GM20431 (cell line): ENCODE data around the gene RIMS1.
"Not testable (repeated sequence)": the region's sequence is repeated elsewhere in the genome, so short reads cannot be mapped to it uniquely, and the experiment has no call there.

Source experiments
- in situ Hi-C: fragments of 300-500 bp; cut with MseI, MboI; formaldehyde crosslinking; loops from one replicate; pipeline ENCODE4 v1.15.0; 2020; ENCODE audit warnings: low sequenced_read_pairs; ENCODE audit not compliant: unreplicated experiment

The RIMS1 gene

GRCh38 chr6:71967436-71967835 is 81.1 kb downstream of the RIMS1 start:
- in situ Hi-C loops: no loop called here

- in situ Hi-C loops: no loop called here
Measured at GRCh38 chr6:71977884-71978283, 91.5 kb downstream of the RIMS1 start.

GRCh38 chr6:71979911-71980310 is 93.6 kb downstream of the RIMS1 start:
- in situ Hi-C loops: no loop called here

- in situ Hi-C loops: no loop called here
Measured at GRCh38 chr6:71982389-71982788, 96.0 kb downstream of the RIMS1 start.

GRCh38 chr6:71983131-71983530 is 96.8 kb downstream of the RIMS1 start:
- in situ Hi-C loops: no loop called here

GRCh38 chr6:71994705-71995271 is 108.4 kb downstream of the RIMS1 start:
- in situ Hi-C loops: no loop called here

- in situ Hi-C loops: no loop called here
Measured at GRCh38 chr6:71997341-71997740, 111.0 kb downstream of the RIMS1 start.

GRCh38 chr6:72002415-72002814 is 116.1 kb downstream of the RIMS1 start:
- in situ Hi-C loops: no loop called here

GRCh38 chr6:72006591-72006990 is 120.2 kb downstream of the RIMS1 start:
- in situ Hi-C loops: not testable (repeated sequence)

- in situ Hi-C loops: no loop called here
Measured at GRCh38 chr6:72022830-72023229, 136.5 kb downstream of the RIMS1 start.

GRCh38 chr6:72031471-72031870 is 145.1 kb downstream of the RIMS1 start:
- in situ Hi-C loops: no loop called here

GRCh38 chr6:72032086-72032485 is 145.7 kb downstream of the RIMS1 start:
- in situ Hi-C loops: no loop called here

- in situ Hi-C loops: no loop called here
Measured at GRCh38 chr6:72035486-72035885, 149.1 kb downstream of the RIMS1 start.

GRCh38 chr6:72035966-72036365 is 149.6 kb downstream of the RIMS1 start:
- in situ Hi-C loops: no loop called here

GRCh38 chr6:72037006-72037405 is 150.7 kb downstream of the RIMS1 start:
- in situ Hi-C loops: no loop called here

- in situ Hi-C loops: no loop called here
Measured at GRCh38 chr6:72040111-72040510, 153.8 kb downstream of the RIMS1 start.

GRCh38 chr6:72042088-72042487 is 155.7 kb downstream of the RIMS1 start:
- in situ Hi-C loops: no loop called here

GRCh38 chr6:72048080-72048479 is 161.7 kb downstream of the RIMS1 start:
- in situ Hi-C loops: no loop called here

- in situ Hi-C loops: no loop called here
Measured at GRCh38 chr6:72049376-72049775, 163.0 kb downstream of the RIMS1 start.

- in situ Hi-C loops: no loop called here
Measured at GRCh38 chr6:72061286-72061685, 174.9 kb downstream of the RIMS1 start.

GRCh38 chr6:72064399-72064975 is 178.1 kb downstream of the RIMS1 start:
- in situ Hi-C loops: no loop called here

- in situ Hi-C loops: no loop called here
Measured at GRCh38 chr6:72078096-72078495, 191.7 kb downstream of the RIMS1 start.
